NT2/D1 (cell line): ENCODE results near the gene SEL1L3.

Experiments
- DNase-seq: peaks from one replicate; pipeline ENCODE4 v3.0.0-alpha.2; 2011; ENCODE audit warnings: low read depth, low spot score
- H3K27me3 ChIP-seq: 2 replicates; pipeline ENCODE4 v1.6.0; 2011; ENCODE audit warnings: mild to moderate bottlenecking; ENCODE audit not compliant: insufficient read length, insufficient read depth
- H3K36me3 ChIP-seq: 2 replicates; pipeline ENCODE4 v1.6.1; 2011; ENCODE audit warnings: mild to moderate bottlenecking, low read length, mixed read lengths; ENCODE audit not compliant: insufficient read depth, insufficient read length
- H3K4me1 ChIP-seq: 2 replicates; pipeline ENCODE4 v1.5.1; 2011; ENCODE audit not compliant: insufficient read depth, insufficient read length
- H3K4me3 ChIP-seq: 2 replicates; pipeline ENCODE4 v1.5.1; 2011; ENCODE audit warnings: low read depth; ENCODE audit not compliant: insufficient read length
- H3K9ac ChIP-seq: 2 replicates; pipeline ENCODE4 v1.6.0; 2011; ENCODE audit warnings: low read depth; ENCODE audit not compliant: insufficient read length
- H3K9me3 ChIP-seq: 2 replicates; pipeline ENCODE4 v1.5.1; 2011; ENCODE audit warnings: mild to moderate bottlenecking, low read length; ENCODE audit not compliant: insufficient read depth
- SUZ12 ChIP-seq: IDR thresholded peaks from 2 replicates; pipeline ENCODE4 v1.6.1; 2011; ENCODE audit not compliant: insufficient read length, insufficient read depth; ENCODE audit errors: extremely low read depth
- YY1 ChIP-seq: IDR thresholded peaks from 2 replicates; pipeline ENCODE4 v1.6.1; 2011; ENCODE audit not compliant: insufficient read length, insufficient read depth
- ZNF274 ChIP-seq: IDR thresholded peaks from 2 replicates; pipeline ENCODE4 v1.6.1; 2011; ENCODE audit warnings: mild to moderate bottlenecking, low read depth, low read length

The SEL1L3 gene

DNA sequence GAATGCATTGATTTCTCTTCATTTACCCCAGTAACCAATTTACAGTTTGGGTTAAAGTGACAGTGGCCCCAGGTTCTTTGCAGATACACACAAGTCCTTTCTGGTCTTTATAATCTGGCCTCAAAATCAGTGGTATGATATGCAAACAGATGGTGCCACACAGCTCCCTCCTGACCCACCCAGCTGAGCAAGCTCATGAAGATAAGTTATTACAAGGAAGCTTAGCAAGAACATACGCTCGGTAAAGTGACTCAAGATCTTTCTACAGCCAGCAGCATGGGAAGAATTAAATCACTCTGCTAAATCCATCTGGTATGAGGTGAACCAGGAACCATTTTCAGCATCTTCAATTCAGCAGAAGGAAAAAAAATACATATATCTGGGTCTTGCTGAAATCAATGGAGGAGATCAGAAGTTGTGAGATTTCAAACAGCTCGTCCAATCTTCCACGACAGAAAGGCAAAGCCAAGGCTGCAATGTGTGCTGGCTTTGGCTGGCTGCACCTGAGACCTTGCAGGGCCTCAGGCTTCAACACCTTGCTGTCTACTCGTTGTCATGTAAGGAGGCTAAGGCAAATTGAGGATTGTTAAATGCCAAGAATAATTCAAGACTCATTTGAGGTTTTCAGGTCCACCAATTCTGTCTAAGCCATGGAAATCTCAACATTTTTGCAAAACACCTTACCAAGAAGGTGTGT, 28.2 kb downstream of the SEL1L3 start:
- Histone ChIP-seq H3K27me3 (no peaks in the 10 kb centered on the region), H3K9ac (no peak overlapping the region), H3K9me3 (no peaks in the 10 kb centered on the region), H3K4me1 (no peaks in the 10 kb centered on the region), H3K36me3 (peaks cover 9% of the 10 kb centered on the region), H3K4me3 (no peak overlapping the region)
- DNase-seq: no peak
- TF ChIP-seq YY1 (no peak), SUZ12 (no peak), ZNF274 (no peak)

- TF ChIP-seq YY1 (no peak), SUZ12 (no peak)
- Histone ChIP-seq H3K9ac (no peak overlapping the region), H3K4me1 (no peaks in the 10 kb centered on the region), H3K9me3 (no peaks in the 10 kb centered on the region), H3K4me3 (no peak overlapping the region), H3K36me3 (peaks cover 9% of the 10 kb centered on the region), H3K27me3 (no peaks in the 10 kb centered on the region)
- no peak for DNase-seq
Observed at GRCh38 chr4:25830548-25830947, 32.2 kb downstream of the SEL1L3 start.

DNA sequence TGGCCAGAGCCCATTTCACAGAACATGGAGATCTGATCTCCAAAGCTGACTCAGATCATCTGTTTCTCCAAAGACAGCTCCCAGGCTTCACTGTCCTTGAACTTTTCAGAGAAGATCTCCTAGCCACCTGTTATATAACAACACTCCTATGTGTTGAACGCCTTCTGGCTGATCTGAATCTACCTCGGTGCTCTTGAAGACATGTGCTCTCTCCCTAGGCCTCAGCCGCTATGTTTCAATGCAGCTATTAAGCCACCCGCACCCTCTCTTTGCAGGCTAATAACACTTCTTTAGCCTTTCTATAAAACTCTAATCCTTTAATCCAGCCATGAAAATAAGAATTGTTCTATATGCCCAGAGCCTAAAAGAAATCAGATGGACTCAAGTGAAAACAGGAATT, 34.9 kb downstream of the SEL1L3 start:
- H3K9me3 ChIP-seq: no peaks in the 10 kb centered on the region
- TF ChIP-seq YY1 (no peak), ZNF274 (no peak), SUZ12 (no peak)
- no peak for DNase-seq
- H3K4me3 ChIP-seq: no peak overlapping the region
- peaks cover 9% of the 10 kb centered on the region for H3K36me3 ChIP-seq
- H3K4me1 ChIP-seq: no peaks in the 10 kb centered on the region
- H3K9ac ChIP-seq: no peak overlapping the region
- no peaks in the 10 kb centered on the region for H3K27me3 ChIP-seq

DNA sequence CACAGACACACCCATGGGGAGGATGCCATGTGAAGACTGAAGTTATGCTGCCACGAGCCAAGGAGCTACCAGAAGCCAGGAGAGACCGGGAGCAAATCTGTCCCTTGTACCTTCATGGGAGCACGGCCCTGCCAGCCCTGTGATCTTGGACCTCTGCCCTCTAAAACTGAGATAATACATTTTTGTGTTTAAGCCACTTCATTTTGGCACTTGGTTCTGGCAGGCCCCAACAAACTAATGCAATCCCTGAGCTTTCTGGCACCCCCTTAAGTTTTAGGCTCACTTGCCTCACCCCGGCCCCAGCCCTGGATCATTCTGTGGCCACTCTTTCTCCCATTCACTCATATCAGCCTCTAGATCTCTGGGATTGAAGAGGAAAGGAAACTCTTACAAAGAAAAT, 35.4 kb downstream of the SEL1L3 start:
- no peak for DNase-seq
- Histone ChIP-seq H3K9ac (no peak overlapping the region), H3K27me3 (no peaks in the 10 kb centered on the region), H3K4me3 (no peak overlapping the region), H3K9me3 (no peaks in the 10 kb centered on the region), H3K4me1 (no peaks in the 10 kb centered on the region), H3K36me3 (peaks cover 4% of the 10 kb centered on the region)
- TF ChIP-seq SUZ12 (no peak), ZNF274 (no peak), YY1 (no peak)

DNA sequence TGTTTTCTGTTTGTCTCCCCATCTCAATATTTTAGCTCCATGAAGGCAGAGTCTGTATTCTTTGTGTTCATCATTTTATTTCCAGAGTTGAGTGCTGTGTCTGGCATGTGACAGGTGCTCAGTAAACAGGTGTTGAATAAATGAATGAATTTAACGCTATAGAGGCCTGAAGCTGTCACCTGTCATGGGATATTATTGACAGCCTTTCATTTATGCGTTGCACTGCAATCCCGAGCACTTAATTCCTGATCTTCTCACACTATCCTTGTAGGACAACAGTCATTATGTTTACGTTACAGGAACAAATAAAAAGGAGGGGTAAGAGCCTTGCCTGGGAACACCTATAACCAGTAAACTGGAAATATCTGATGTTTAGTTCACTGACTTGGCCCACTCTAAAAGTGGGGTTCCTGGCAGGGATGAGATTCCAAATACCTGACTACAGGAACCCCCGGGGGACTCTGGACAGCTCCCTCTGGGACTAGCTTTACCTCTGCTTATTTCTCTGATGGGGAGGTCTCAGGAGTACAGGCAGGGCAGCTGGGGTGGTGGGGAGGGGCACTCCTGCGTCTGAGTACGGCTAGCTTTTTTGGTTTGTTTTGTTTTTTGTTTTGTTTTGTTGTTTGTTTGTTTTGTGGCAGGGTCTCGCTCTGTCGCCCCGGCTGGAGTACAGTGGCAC, 36.6 kb downstream of the SEL1L3 start:
- Histone ChIP-seq H3K9me3 (no peaks in the 10 kb centered on the region), H3K36me3 (peaks cover 4% of the 10 kb centered on the region), H3K4me3 (no peak overlapping the region), H3K27me3 (no peaks in the 10 kb centered on the region), H3K4me1 (no peaks in the 10 kb centered on the region), H3K9ac (no peak overlapping the region)
- no peak for TF ChIP-seq ZNF274
- no peak for TF ChIP-seq SUZ12
- no peak for TF ChIP-seq YY1
- DNase-seq: no peak

- no peak for DNase-seq
- H3K4me1 ChIP-seq: no peaks in the 10 kb centered on the region
- no peak overlapping the region for H3K4me3 ChIP-seq
- TF ChIP-seq SUZ12: no peak
- no peak for TF ChIP-seq ZNF274
- TF ChIP-seq YY1: no peak
- H3K36me3 ChIP-seq: peaks cover 14% of the 10 kb centered on the region
- H3K27me3 ChIP-seq: no peaks in the 10 kb centered on the region
- no peaks in the 10 kb centered on the region for H3K9me3 ChIP-seq
- no peak overlapping the region for H3K9ac ChIP-seq
Observed at GRCh38 chr4:25823632-25824031, 39.2 kb downstream of the SEL1L3 start.

DNA sequence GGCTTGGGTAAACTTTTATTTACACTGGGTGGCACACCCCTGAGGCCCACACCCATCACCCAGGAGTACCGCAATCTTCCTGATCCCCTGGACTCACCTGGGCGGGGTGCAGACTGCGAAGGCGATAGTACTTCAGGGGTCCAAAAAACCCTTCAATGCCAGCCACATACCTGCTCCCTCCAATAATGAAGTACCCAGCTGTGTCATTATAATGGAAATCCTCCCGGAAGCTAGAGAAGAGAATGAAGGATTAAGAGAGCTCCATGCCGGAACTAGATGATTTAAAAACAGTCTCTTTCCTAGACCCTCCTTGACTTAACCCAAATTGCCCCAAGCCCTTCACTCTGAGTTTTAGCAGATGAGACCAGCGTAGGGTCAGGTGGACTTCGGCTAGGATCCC, 40.9 kb downstream of the SEL1L3 start:
- Histone ChIP-seq H3K4me3 (no peak overlapping the region), H3K36me3 (peaks cover 26% of the 10 kb centered on the region), H3K9ac (no peak overlapping the region), H3K4me1 (no peaks in the 10 kb centered on the region), H3K9me3 (no peaks in the 10 kb centered on the region), H3K27me3 (no peaks in the 10 kb centered on the region)
- TF ChIP-seq SUZ12 (no peak), YY1 (no peak), ZNF274 (no peak)
- no peak for DNase-seq
